CD14-positive monocyte (primary cell): ENCODE results near the gene PORCN. TPM values are rescaled to one million over a fixed set of nuclear protein-coding genes. Genes with fewer than 3 reads are reported as not detected.

Source experiments
- DNase-seq, 3 donors: peaks; one replicate each; pipeline ENCODE4 v3.0.0-alpha.2; 2011 to 2022
- H2AFZ ChIP-seq: 2 replicates; pipeline ENCODE4 v1.6.0; 2012; ENCODE audit warnings: mild to moderate bottlenecking, low read depth, low read length, inconsistent platforms; ENCODE audit not compliant: insufficient read depth, poor library complexity, severe bottlenecking
- H3K27ac ChIP-seq, 2 donors: 1 replicate in 1 of 2; 2 replicates in 1 of 2; pipeline ENCODE4 v1.5.1; 2012 to 2013; ENCODE audit warnings: low read length in 2 of 2, control low read depth in 1 of 2, inconsistent platforms in 1 of 2, low read depth in 1 of 2, mild to moderate bottlenecking in 1 of 2
- H3K27me3 ChIP-seq, 2 donors: one replicate each; pipeline versions ENCODE4 v1.6.0 to v1.6.1; 2011 to 2013; ENCODE audit warnings: low read length in 2 of 2; ENCODE audit not compliant: control insufficient read depth in 2 of 2, insufficient read depth in 2 of 2
- H3K36me3 ChIP-seq, 2 donors: replicated peaks in 1 of 2; 1 replicate in 1 of 2; 2 replicates in 1 of 2; pipeline versions ENCODE4 v1.5.1 to v1.6.1; 2012 to 2013; ENCODE audit warnings: low read length in 2 of 2, control low read depth in 1 of 2, inconsistent platforms in 1 of 2, mild to moderate bottlenecking in 1 of 2; ENCODE audit not compliant: insufficient read depth in 2 of 2, control insufficient read depth in 1 of 2
- H3K4me1 ChIP-seq, 2 donors: 1 replicate in 1 of 2; 2 replicates in 1 of 2; pipeline versions ENCODE4 v1.5.1 to v1.6.1; 2012 to 2013; ENCODE audit warnings: low read length in 2 of 2, control low read depth in 1 of 2, inconsistent platforms in 1 of 2, mild to moderate bottlenecking in 1 of 2, moderate library complexity in 1 of 2; ENCODE audit not compliant: insufficient read depth in 2 of 2, control insufficient read depth in 1 of 2
- H3K4me2 ChIP-seq: replicated peaks from 2 replicates; pipeline ENCODE3; 2012; ENCODE audit warnings: low read length, moderate library complexity, mild to moderate bottlenecking; ENCODE audit not compliant: poor library complexity, severe bottlenecking; ENCODE audit errors: extremely low read depth
- H3K4me3 ChIP-seq, 3 experiments: fragments of 200-600 bp in 1 of 3; sonication (generic) in 1 of 3; replicated peaks in 1 of 3; 1 replicate in 2 of 3; 2 replicates in 1 of 3; pipeline ENCODE4 v1.5.1; 2011 to 2013; ENCODE audit warnings: low read length in 3 of 3, mild to moderate bottlenecking in 3 of 3, control low read depth in 2 of 3, low read depth in 2 of 3, inconsistent platforms in 1 of 3, moderate library complexity in 1 of 3
- H3K79me2 ChIP-seq: 2 replicates; pipeline ENCODE4 v1.6.0; 2012; ENCODE audit warnings: mild to moderate bottlenecking, control low read depth, inconsistent platforms, low read length, moderate library complexity; ENCODE audit not compliant: insufficient read depth
- H3K9ac ChIP-seq: 2 replicates; pipeline ENCODE4 v1.6.0; 2017; ENCODE audit warnings: low read length, mild to moderate bottlenecking; ENCODE audit not compliant: insufficient read depth, poor library complexity, severe bottlenecking
- H3K9me3 ChIP-seq, 2 donors: replicated peaks in 1 of 2; 1 replicate in 1 of 2; 2 replicates in 1 of 2; pipeline versions ENCODE4 v1.5.1 to v1.6.1; 2012 to 2013; ENCODE audit warnings: low read length in 2 of 2, control low read depth in 1 of 2; ENCODE audit not compliant: control insufficient read depth in 1 of 2, insufficient read depth in 1 of 2
- H4K20me1 ChIP-seq: 2 replicates; pipeline ENCODE4 v1.6.0; 2012; ENCODE audit warnings: mild to moderate bottlenecking, low read length, control low read depth, moderate library complexity; ENCODE audit not compliant: insufficient read depth
- H3K27ac Mint-ChIP-seq, 7 donors: one replicate each; pipeline ENCODE4 v1.8.0; 2020; ENCODE audit warnings: mild to moderate bottlenecking in 7 of 7, mixed read lengths in 7 of 7, moderate library complexity in 6 of 7, inconsistent platforms in 2 of 7
- H3K27me3 Mint-ChIP-seq, 3 donors: one replicate each; pipeline ENCODE4 v1.8.0; 2021 to 2022; ENCODE audit warnings: low read depth in 3 of 3, mild to moderate bottlenecking in 3 of 3, mixed read lengths in 3 of 3, moderate library complexity in 3 of 3, inconsistent platforms in 1 of 3
- H3K36me3 Mint-ChIP-seq, 2 donors: one replicate each; pipeline ENCODE4 v1.8.0; 2020; ENCODE audit warnings: mixed read lengths in 2 of 2, inconsistent platforms in 1 of 2, mild to moderate bottlenecking in 1 of 2
- H3K4me1 Mint-ChIP-seq: one replicate; pipeline ENCODE4 v1.8.0; 2020; ENCODE audit warnings: mild to moderate bottlenecking, mixed read lengths
- H3K4me3 Mint-ChIP-seq, 2 donors: one replicate each; pipeline ENCODE4 v1.8.0; 2020; ENCODE audit warnings: mild to moderate bottlenecking in 2 of 2, mixed read lengths in 2 of 2, moderate library complexity in 1 of 2
- H3K9me3 Mint-ChIP-seq, 7 donors: one replicate each; pipeline ENCODE4 v1.8.0; 2020 to 2022; ENCODE audit warnings: mixed read lengths in 7 of 7, mild to moderate bottlenecking in 6 of 7, moderate library complexity in 6 of 7, inconsistent platforms in 2 of 7
- CTCF ChIP-seq: fragments of 200-600 bp; IDR thresholded peaks from one replicate; pipeline ENCODE4 v1.8.0; 2022; ENCODE audit warnings: antibody characterized with exemption, mild to moderate bottlenecking
- WGBS: methylation state at CpG from one replicate; pipeline ENCODE4 v1.1.5; 2013; ENCODE audit warnings: missing lambda C conversion rate; ENCODE audit not compliant: insufficient coverage; 5-methylcytosine and 5-hydroxymethylcytosine counted together
- intact Hi-C, 2 donors: fragments of 100-400 bp; cut with micrococcal nuclease; formaldehyde crosslinking; loops; one replicate each; pipeline versions ENCODE4 v1.15.0 to v1.15.1; 2023
- polyA plus RNA-seq, 3 donors: library from polyadenylated mRNA; depleted of rRNA in 1 of 3; unstranded in 2 of 3; stranded (reverse) in 1 of 3; fragments of 300-500 nt in 2 of 3; fragments of >200 nt in 1 of 3; fragmentation: Illumina TruSeq in 2 of 3; gene quantifications; 1 replicate in 2 of 3; 2 replicates in 1 of 3; pipeline ENCODE4 v1.2.3, GENCODE V29; 2012 to 2021

The PORCN gene
- polyA plus RNA-seq, 3 donors: 7.5 to 10.5 (median 7.8) TPM

GRCh38 chrX:48471504-48471903, 37.3 kb upstream of the PORCN start:
- H3K27me3 ChIP-seq: no peaks in the 10 kb centered on the region
- H3K27ac Mint-ChIP-seq: no peak overlapping the region
- no peak overlapping the region for H2AFZ ChIP-seq
- H3K27ac ChIP-seq: no peak overlapping the region
- DNase-seq: no peak
- H3K36me3 ChIP-seq: no peaks in the 10 kb centered on the region
- no CpG with 5 or more reads among the region's 8 CpGs for WGBS
- H3K9me3 ChIP-seq: no peaks in the 10 kb centered on the region
- H4K20me1 ChIP-seq: no peaks in the 10 kb centered on the region
- H3K4me1 Mint-ChIP-seq: peaks cover 29% of the 10 kb centered on the region
- peaks cover 6% of the 10 kb centered on the region for H3K79me2 ChIP-seq
- H3K4me2 ChIP-seq: no peak overlapping the region
- H3K4me3 ChIP-seq: no peak overlapping the region
- intact Hi-C loops: loop anchor here in 1 of 2 donors (10.0 kb wide), 1 partner anchor 103 kb away; the partner anchor contains the start of gene RBM3
- peaks cover 11 to 32% of the 10 kb centered on the region in 2 donors for H3K4me1 ChIP-seq
- H3K27me3 Mint-ChIP-seq: peaks cover 0 to 20% (median 3%) of the 10 kb centered on the region in 3 donors
- no peaks in the 10 kb centered on the region for H3K36me3 Mint-ChIP-seq
- H3K4me3 Mint-ChIP-seq: no peak overlapping the region
- TF ChIP-seq CTCF: no peak
- H3K9me3 Mint-ChIP-seq: peaks cover 0 to 8% (median 1%) of the 10 kb centered on the region in 7 donors
- no peak overlapping the region for H3K9ac ChIP-seq

GRCh38 chrX:48472225-48472624, 36.6 kb upstream of the PORCN start:
- H3K36me3 ChIP-seq: no peaks in the 10 kb centered on the region
- no peaks in the 10 kb centered on the region for H4K20me1 ChIP-seq
- no peaks in the 10 kb centered on the region for H3K27me3 ChIP-seq
- no peak overlapping the region for H2AFZ ChIP-seq
- no peak overlapping the region for H3K27ac ChIP-seq
- H3K9me3 ChIP-seq: no peaks in the 10 kb centered on the region
- no peak overlapping the region for H3K4me3 ChIP-seq
- H3K4me1 ChIP-seq: peaks cover 17 to 39% of the 10 kb centered on the region in 2 donors
- Mint-ChIP-seq H3K9me3 (peaks cover 0 to 11% (median 1%) of the 10 kb centered on the region in 7 donors), H3K4me3 (no peak overlapping the region), H3K36me3 (no peaks in the 10 kb centered on the region), H3K27me3 (peaks cover 0 to 14% (median 3%) of the 10 kb centered on the region in 3 donors), H3K27ac (no peak overlapping the region), H3K4me1 (peaks cover 36% of the 10 kb centered on the region)
- DNase-seq: no peak
- no peak overlapping the region for H3K9ac ChIP-seq
- intact Hi-C loops: loop anchor here in 1 of 2 donors (10.0 kb wide), 1 partner anchor 103 kb away; the partner anchor contains the start of gene RBM3
- WGBS: 90% methylated on average over 2 of the region's 9 CpGs
- H3K79me2 ChIP-seq: peaks cover 13% of the 10 kb centered on the region
- no peak overlapping the region for H3K4me2 ChIP-seq
- TF ChIP-seq CTCF: no peak
